ENCODE data around the gene FRK. TPM values are rescaled to one million over a fixed set of nuclear protein-coding genes. Genes with fewer than 3 reads are reported as not detected.

FRK gene
- polyA plus RNA-seq, 3 donors: not detected

- Histone ChIP-seq H3K4me3 (replicated peaks in 1 of 3; ENCODE audit: low read depth in 2 of 3, low read length in 3 of 3) (no peak overlapping the region), H3K36me3 (replicated peaks in 1 of 2; ENCODE audit: control insufficient read depth in 1 of 2, insufficient read depth in 2 of 2, low read length in 2 of 2) (no peaks in the 10 kb centered on the region), H3K4me2 (replicated peaks; ENCODE audit: extremely low read depth, low read length, poor library complexity, severe bottlenecking) (no peak overlapping the region), H4K20me1 (ENCODE audit: insufficient read depth, low read length) (no peaks in the 10 kb centered on the region), H3K9me3 (replicated peaks in 1 of 2; ENCODE audit: control insufficient read depth in 1 of 2, insufficient read depth in 1 of 2, low read length in 2 of 2) (no peaks in the 10 kb centered on the region), H2AFZ (ENCODE audit: insufficient read depth, low read depth, low read length, poor library complexity, severe bottlenecking) (no peak overlapping the region), H3K79me2 (ENCODE audit: insufficient read depth, low read length) (no peaks in the 10 kb centered on the region), H3K4me1 (ENCODE audit: control insufficient read depth in 1 of 2, insufficient read depth in 2 of 2, low read length in 2 of 2) (no peaks in the 10 kb centered on the region), H3K27ac (ENCODE audit: low read depth in 1 of 2, low read length in 2 of 2) (no peak overlapping the region), H3K9ac (ENCODE audit: insufficient read depth, low read length, poor library complexity, severe bottlenecking) (no peak overlapping the region), H3K27me3 (ENCODE audit: control insufficient read depth in 2 of 2, insufficient read depth in 2 of 2, low read length in 2 of 2) (no peaks in the 10 kb centered on the region)
- no peaks in the 10 kb centered on the region for H3K4me1 Mint-ChIP-seq
- H3K27ac Mint-ChIP-seq: no peak overlapping the region
- no peaks in the 10 kb centered on the region for H3K36me3 Mint-ChIP-seq
- intact Hi-C loops (cut with micrococcal nuclease): no loop called here
- no peak overlapping the region for H3K4me3 Mint-ChIP-seq
- no peak for DNase-seq
- no peak for TF ChIP-seq CTCF (IDR thresholded peaks at IDR 0.05)
- peaks cover 0 to 6% (median 3%) of the 10 kb centered on the region in 7 donors for H3K9me3 Mint-ChIP-seq
- no peaks in the 10 kb centered on the region for H3K27me3 Mint-ChIP-seq (ENCODE audit: low read depth in 3 of 3)
Observed at GRCh38 chr6:115948751-115949150, 111.9 kb downstream of the FRK start.

GRCh38 chr6:115947966-115948541, 112.6 kb downstream of the FRK start:
- no peaks in the 10 kb centered on the region for H3K27me3 ChIP-seq (ENCODE audit: control insufficient read depth in 2 of 2, insufficient read depth in 2 of 2, low read length in 2 of 2)
- no peaks in the 10 kb centered on the region for H3K4me1 ChIP-seq (ENCODE audit: control insufficient read depth in 1 of 2, insufficient read depth in 2 of 2, low read length in 2 of 2)
- no peak overlapping the region for H3K4me3 Mint-ChIP-seq
- H4K20me1 ChIP-seq (ENCODE audit: insufficient read depth, low read length): no peaks in the 10 kb centered on the region
- no peak overlapping the region for H3K4me3 ChIP-seq (replicated peaks in 1 of 3; ENCODE audit: low read depth in 2 of 3, low read length in 3 of 3)
- H3K4me2 ChIP-seq (replicated peaks; ENCODE audit: extremely low read depth, low read length, poor library complexity, severe bottlenecking): no peak overlapping the region
- H3K4me1 Mint-ChIP-seq: no peaks in the 10 kb centered on the region
- no peak overlapping the region for H3K9ac ChIP-seq (ENCODE audit: insufficient read depth, low read length, poor library complexity, severe bottlenecking)
- H3K9me3 ChIP-seq (replicated peaks in 1 of 2; ENCODE audit: control insufficient read depth in 1 of 2, insufficient read depth in 1 of 2, low read length in 2 of 2): no peaks in the 10 kb centered on the region
- intact Hi-C loops (cut with micrococcal nuclease): no loop called here
- no peaks in the 10 kb centered on the region for H3K79me2 ChIP-seq (ENCODE audit: insufficient read depth, low read length)
- H3K27ac Mint-ChIP-seq: no peak overlapping the region
- H3K36me3 Mint-ChIP-seq: no peaks in the 10 kb centered on the region
- peaks cover 0 to 6% (median 2%) of the 10 kb centered on the region in 7 donors for H3K9me3 Mint-ChIP-seq
- WGBS (ENCODE audit: insufficient coverage): no CpG with 5 or more reads among the region's 2 CpGs
- no peaks in the 10 kb centered on the region for H3K36me3 ChIP-seq (replicated peaks in 1 of 2; ENCODE audit: control insufficient read depth in 1 of 2, insufficient read depth in 2 of 2, low read length in 2 of 2)
- H2AFZ ChIP-seq (ENCODE audit: insufficient read depth, low read depth, low read length, poor library complexity, severe bottlenecking): no peak overlapping the region
- DNase-seq: no peak
- H3K27ac ChIP-seq (ENCODE audit: low read depth in 1 of 2, low read length in 2 of 2): no peak overlapping the region
- no peak for TF ChIP-seq CTCF (IDR thresholded peaks at IDR 0.05)
- no peaks in the 10 kb centered on the region for H3K27me3 Mint-ChIP-seq (ENCODE audit: low read depth in 3 of 3)
